T-helper 2 cell (primary cell): ENCODE data around the gene APOH.

Source experiments
- DNase-seq, 5 experiments: peaks; one replicate each; pipeline versions ENCODE4 v3.0.0 to v3.0.0-alpha.2; 2012 to 2022

Gene APOH

GRCh38 chr17:66234611-66235010 is 5.4 kb upstream of the APOH start:
- DNase-seq: no peak

- DNase-seq: no peak
Measured at GRCh38 chr17:66233023-66233753, 4.0 kb upstream of the APOH start.

- no peak for DNase-seq
Measured at GRCh38 chr17:66230922-66231591, 1.8 kb upstream of the APOH start.

DNA sequence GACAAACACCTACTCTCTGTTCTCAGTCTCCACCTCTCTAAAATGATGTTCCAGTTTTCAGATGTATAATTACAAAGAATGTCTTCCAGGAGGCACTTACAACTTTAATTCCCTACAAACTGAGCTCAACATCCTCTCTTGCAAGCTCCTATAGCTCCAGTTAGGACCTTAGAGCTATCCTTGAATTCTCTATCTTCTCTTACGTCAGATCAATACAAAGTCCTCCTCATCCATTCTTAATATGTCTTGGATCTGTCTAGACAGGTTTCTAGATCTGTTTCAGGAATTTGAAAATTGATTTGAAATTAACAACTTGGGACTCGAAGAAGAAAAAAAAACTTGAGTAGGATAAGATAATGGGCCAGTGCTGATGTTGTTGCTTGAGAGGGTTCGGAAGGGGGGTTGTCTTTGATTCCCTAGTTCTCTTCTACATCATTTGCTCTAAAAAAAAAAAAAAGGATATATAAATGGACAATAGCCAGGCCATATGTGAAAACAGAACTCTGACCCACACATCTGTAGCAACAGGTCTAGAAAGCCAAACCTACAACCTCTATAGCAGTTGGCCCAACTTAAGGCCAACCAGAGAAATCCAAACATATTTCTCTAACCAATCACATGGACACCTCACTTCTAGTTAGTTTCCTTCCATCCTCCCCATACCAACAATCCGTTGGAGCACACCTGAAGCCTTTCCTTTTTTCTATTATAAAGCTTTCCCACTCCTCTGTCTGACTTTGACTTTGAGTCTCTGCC is 746 bp upstream of the APOH start:
- DNase-seq: no peak

- no peak for DNase-seq
Measured at GRCh38 chr17:66227212-66228045, 1.8 kb downstream of the APOH start.

GRCh38 chr17:66222798-66223350 is 6.3 kb downstream of the APOH start:
- DNase-seq: no peak

DNA sequence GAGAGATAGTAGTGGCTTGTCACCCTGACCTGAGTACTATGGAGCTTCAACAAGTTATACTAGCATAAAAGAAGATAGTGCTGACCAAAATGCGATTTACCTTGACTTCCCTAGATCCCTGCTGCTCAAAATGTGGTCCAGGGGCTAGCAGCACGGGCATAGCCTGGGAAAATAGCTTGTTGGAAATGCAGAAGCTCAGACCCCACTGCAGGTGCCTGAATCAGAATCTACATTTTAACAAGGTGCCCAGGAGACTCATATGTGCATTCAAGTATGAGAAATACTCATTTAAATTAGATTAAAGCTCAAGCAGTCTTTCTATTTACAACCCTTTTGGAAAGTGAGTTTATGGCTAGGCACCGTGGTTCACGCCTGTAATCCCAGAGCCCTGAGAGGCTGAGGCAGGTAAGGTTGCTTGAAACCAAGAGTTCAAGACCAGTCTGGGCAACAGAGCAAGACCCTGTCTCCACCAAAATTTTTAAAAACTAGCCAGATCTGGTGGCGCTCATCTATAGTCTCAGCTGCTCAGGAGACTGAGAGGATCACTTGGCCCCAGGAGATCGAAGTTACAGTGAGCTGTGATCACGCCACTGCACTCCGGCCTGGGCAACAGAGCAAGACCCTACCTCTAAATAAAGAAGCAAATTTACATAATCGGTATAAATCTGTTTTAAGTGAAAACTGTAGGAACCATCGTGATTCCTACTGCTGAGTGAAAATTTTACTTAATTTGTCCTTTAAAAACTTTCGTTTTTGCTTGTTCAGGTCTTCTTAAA is 7.3 kb downstream of the APOH start:
- no peak for DNase-seq

DNA sequence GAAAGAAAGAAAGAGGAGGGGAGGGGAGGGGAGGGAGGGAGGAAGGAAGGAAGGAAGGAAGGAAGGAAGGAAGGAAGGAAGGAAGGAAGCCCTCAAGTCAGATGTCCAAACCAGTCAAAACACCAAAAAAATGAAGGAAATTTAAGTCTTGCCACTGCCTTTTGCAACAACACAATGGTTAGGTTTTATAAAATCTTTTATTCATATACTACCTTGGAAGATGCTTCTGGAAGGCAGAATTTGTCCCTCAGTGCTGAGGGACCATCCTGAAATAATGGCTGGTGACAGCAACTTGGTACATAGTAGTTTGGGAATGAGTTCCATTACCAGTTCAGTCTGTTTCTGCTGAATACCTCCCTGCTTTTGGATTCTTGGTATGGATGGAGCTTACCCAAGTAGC is 7.9 kb downstream of the APOH start:
- DNase-seq: no peak

GRCh38 chr17:66220079-66220835 is 9.0 kb downstream of the APOH start:
- DNase-seq: no peak

GRCh38 chr17:66215529-66215911 is 13.7 kb downstream of the APOH start:
- DNase-seq: no peak

GRCh38 chr17:66214884-66215528 is 14.2 kb downstream of the APOH start:
- DNase-seq: no peak

- DNase-seq: no peak
Measured at GRCh38 chr17:66211047-66211810, 18.0 kb downstream of the APOH start.

DNA sequence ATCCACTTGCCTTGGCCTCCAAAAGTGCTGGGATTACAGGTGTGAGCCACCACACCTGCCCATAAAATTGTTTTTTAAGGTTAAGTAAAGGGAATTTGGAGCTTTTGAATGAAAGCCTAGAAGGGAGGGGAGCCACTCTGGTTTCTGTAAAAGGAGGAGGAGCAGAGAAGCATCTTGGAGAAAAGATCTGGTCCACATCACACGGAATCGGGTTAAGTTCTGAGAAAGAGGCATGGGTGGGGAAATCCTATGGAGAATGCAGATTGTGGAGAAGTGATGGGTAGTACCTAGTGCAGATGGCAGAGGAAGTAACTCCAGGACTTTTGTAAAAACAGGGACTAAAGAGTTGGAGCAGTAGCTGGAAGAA is 19.0 kb downstream of the APOH start:
- no peak for DNase-seq

GRCh38 chr17:66207936-66208335 is 21.3 kb downstream of the APOH start:
- DNase-seq: no peak

DNA sequence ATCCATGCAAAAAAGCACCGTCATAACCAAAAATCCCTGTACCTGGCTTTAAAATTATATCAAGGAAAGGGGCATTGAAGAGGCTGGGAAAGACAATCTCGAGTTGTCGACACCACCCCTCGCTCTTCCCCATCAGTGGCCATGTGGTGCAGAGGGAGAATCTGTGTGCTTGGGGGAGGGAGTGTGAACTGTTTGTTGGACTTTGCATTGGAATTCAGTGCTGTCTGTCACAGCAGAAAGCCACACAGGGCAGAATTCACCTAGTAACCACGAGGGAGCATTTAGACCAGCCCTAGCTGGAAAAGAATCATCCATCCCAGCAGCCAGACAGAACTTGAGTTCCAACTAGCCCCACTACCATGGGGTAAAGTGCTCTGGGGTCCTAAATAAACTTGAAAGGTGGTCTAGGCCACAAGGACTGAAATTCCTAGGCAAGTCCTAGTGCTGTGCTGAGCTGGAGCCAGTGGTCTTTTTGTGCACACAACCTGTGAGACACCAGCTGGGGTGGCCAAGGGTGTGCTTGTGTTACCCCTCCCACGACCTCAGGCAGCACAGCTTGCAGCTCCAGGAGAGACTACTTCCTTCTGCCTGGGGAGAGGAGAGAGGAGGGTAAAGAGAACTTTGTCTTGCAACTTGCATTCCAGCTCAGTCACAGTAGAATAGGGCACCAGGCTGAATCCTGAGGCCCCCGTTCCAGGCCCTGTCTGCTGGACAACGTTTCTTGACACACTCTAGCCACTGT is 25.8 kb downstream of the APOH start:
- no peak for DNase-seq

- DNase-seq: peak in 4 of 5 experiments; percentile 15 to 90 (median 18)
Measured at GRCh38 chr17:66200685-66201092, 28.5 kb downstream of the APOH start.

GRCh38 chr17:66198242-66198641 is 31.0 kb downstream of the APOH start:
- no peak for DNase-seq

GRCh38 chr17:66192378-66192687 is 36.9 kb downstream of the APOH start:
- DNase-seq: no peak
